Cardiac muscle cell (in vitro differentiated cells and primary cell): ENCODE measurements around the gene DCAF15. TPM values are rescaled to one million over a fixed set of nuclear protein-coding genes. Genes with fewer than 3 reads are reported as not detected.
"Not testable (repeated sequence)": the region's sequence is repeated elsewhere in the genome, so short reads cannot be mapped to it uniquely, and the experiment has no call there.

ENCODE experiments used
- DNase-seq, 2 donors: peaks; one replicate each; pipeline versions ENCODE4 v3.0.0 to v3.0.0-alpha.2; 2010 to 2017; ENCODE audit warnings: low read depth in 1 of 2, low spot score in 1 of 2
- H3K27ac ChIP-seq: fragments of 200-600 bp; sonication (generic); 2 replicates; pipeline ENCODE4 v1.5.1; 2016
- H3K27me3 ChIP-seq: fragments of 200-600 bp; sonication (generic); 2 replicates; pipeline ENCODE4 v1.6.0; 2016; ENCODE audit warnings: control low read depth
- H3K36me3 ChIP-seq: fragments of 200-600 bp; sonication (generic); 2 replicates; pipeline ENCODE4 v1.5.1; 2016; ENCODE audit warnings: control low read depth
- H3K4me1 ChIP-seq: fragments of 200-600 bp; sonication (generic); 2 replicates; pipeline ENCODE4 v1.8.1; 2017; ENCODE audit warnings: low read depth, mild to moderate bottlenecking, mixed run types
- H3K4me3 ChIP-seq: fragments of 200-600 bp; sonication (generic); 2 replicates; pipeline ENCODE4 v1.5.1; 2016; ENCODE audit warnings: mild to moderate bottlenecking
- H3K9me3 ChIP-seq: fragments of 200-600 bp; sonication (generic); 2 replicates; pipeline ENCODE4 v1.5.1; 2017; ENCODE audit warnings: low read depth, mild to moderate bottlenecking, control low read depth
- CTCF ChIP-seq: IDR thresholded peaks from 2 replicates; pipeline ENCODE4 v1.5.1; 2012; ENCODE audit warnings: low read depth, mild to moderate bottlenecking, low read length
- polyA plus RNA-seq: library from polyadenylated mRNA; unstranded; fragments of >200 nt; fragmentation: Nextera tagmentation; extraction: Ambion mirVana; gene quantifications from 2 replicates; pipeline ENCODE4 v1.2.1, GENCODE V29; 2016
- total RNA-seq: library from RNA; depleted of rRNA; stranded (reverse); fragments of >200 nt; gene quantifications from 2 replicates; pipeline ENCODE4 v1.2.3, GENCODE V29; 2016

DCAF15 gene
- total and polyA plus RNA-seq, 2 experiments from 2014 or later = 33.3 to 44.6 TPM

- Histone ChIP-seq H3K4me1 (no peaks in the 10 kb centered on the region), H3K36me3 (peaks cover 31% of the 10 kb centered on the region), H3K4me3 (no peak overlapping the region), H3K27ac (no peak overlapping the region), H3K9me3 (no peaks in the 10 kb centered on the region), H3K27me3 (no peaks in the 10 kb centered on the region)
- TF ChIP-seq CTCF = no peak
- no peak for DNase-seq
Observed at GRCh38 chr19:13969897-13970296, 17.6 kb downstream of the DCAF15 start.

- H3K4me3 ChIP-seq, H3K27me3 ChIP-seq, H3K9me3 ChIP-seq, DNase-seq, H3K27ac ChIP-seq, H3K4me1 ChIP-seq: not testable (repeated sequence)
- H3K36me3 ChIP-seq = peaks cover 22% of the 10 kb centered on the region
Observed at GRCh38 chr19:13971868-13972267, 19.6 kb downstream of the DCAF15 start.

GRCh38 chr19:13972368-13973155, 20.3 kb downstream of the DCAF15 start:
- Histone ChIP-seq H3K9me3 (no peaks in the 10 kb centered on the region), H3K27me3 (no peaks in the 10 kb centered on the region), H3K4me3 (no peak overlapping the region), H3K36me3 (peaks cover 19% of the 10 kb centered on the region), H3K27ac (no peak overlapping the region), H3K4me1 (no peaks in the 10 kb centered on the region)
- no peak for DNase-seq
- TF ChIP-seq CTCF = no peak

GRCh38 chr19:13973479-13973878, 21.2 kb downstream of the DCAF15 start:
- not testable (repeated sequence) for DNase-seq, H3K4me1 ChIP-seq, H3K4me3 ChIP-seq, H3K27ac ChIP-seq, H3K9me3 ChIP-seq, H3K27me3 ChIP-seq
- peaks cover 14% of the 10 kb centered on the region for H3K36me3 ChIP-seq

- DNase-seq = peak in 1 of 2 donors; percentile 78
- Histone ChIP-seq H3K9me3 (no peaks in the 10 kb centered on the region), H3K27me3 (no peaks in the 10 kb centered on the region), H3K36me3 (peaks cover 8% of the 10 kb centered on the region), H3K4me3 (no peak overlapping the region), H3K27ac (peak overlapping the region; percentile 49), H3K4me1 (peaks cover 1% of the 10 kb centered on the region)
- no peak for TF ChIP-seq CTCF
Observed at GRCh38 chr19:13974073-13974472, 21.8 kb downstream of the DCAF15 start.

GRCh38 chr19:13975870-13976269, 23.6 kb downstream of the DCAF15 start:
- no peak for TF ChIP-seq CTCF
- H3K27ac ChIP-seq = no peak overlapping the region
- H3K4me3 ChIP-seq = no peak overlapping the region

More at GRCh38 chr19:13975870-13976269, 23.6 kb downstream of the DCAF15 start:
- no peaks in the 10 kb centered on the region for H3K27me3 ChIP-seq
- H3K4me1 ChIP-seq = peaks cover 7% of the 10 kb centered on the region
- H3K36me3 ChIP-seq = peaks cover 5% of the 10 kb centered on the region
- no peak for DNase-seq
- H3K9me3 ChIP-seq = no peaks in the 10 kb centered on the region
